ENCODE measurements around the gene ARHGAP33. TPM values are rescaled to one million over a fixed set of nuclear protein-coding genes. Genes with fewer than 3 reads are reported as not detected.

Gene ARHGAP33
- total RNA-seq, 2 donors from 2014 or later, result 13.2 to 38.1 TPM

Other genes with a start within 250 kb of the ARHGAP33 start
- gene SBSN, start 247.3 kb upstream of the ARHGAP33 start, total RNA-seq, result 1 to 10 TPM in 1 of 2 donors, under 1 TPM in 1; 0.32 to 4.9 TPM
- gene GAPDHS, start 242.1 kb upstream of the ARHGAP33 start, total RNA-seq, result 10 to 100 TPM in 1 of 2 donors, not detected in 1; 13.4 TPM
- gene TMEM147, start 229.9 kb upstream of the ARHGAP33 start, total RNA-seq, result 100 to 1,000 TPM; 105 to 120 TPM
- 1 to 10 TPM in 1 of 2 donors, not detected in 1; 1.9 TPM for gene ATP4A, start 211.9 kb upstream of the ARHGAP33 start, total RNA-seq
- gene PMIS2, start 189.4 kb upstream of the ARHGAP33 start, total RNA-seq, result not detected
- gene HAUS5, start 162.8 kb upstream of the ARHGAP33 start, total RNA-seq, result 10 to 100 TPM; 10.0 to 17.5 TPM
- gene RBM42, start 146.5 kb upstream of the ARHGAP33 start, total RNA-seq, result 100 to 1,000 TPM in 1 of 2 donors, 10 to 100 TPM in 1; 81.4 to 114 TPM
- gene ETV2, start 133.8 kb upstream of the ARHGAP33 start, total RNA-seq, result 1 to 10 TPM; 1.2 to 6.6 TPM
- 100 to 1,000 TPM; 334 to 665 TPM for gene COX6B1, start 127.2 kb upstream of the ARHGAP33 start, total RNA-seq
- 1 to 10 TPM; 3.8 to 5.5 TPM for gene UPK1A, start 109.0 kb upstream of the ARHGAP33 start, total RNA-seq
- 1 to 10 TPM in 1 of 2 donors, not detected in 1; 3.1 TPM for gene ZBTB32, start 71.0 kb upstream of the ARHGAP33 start, total RNA-seq
- 10 to 100 TPM; 32.3 to 89.5 TPM for gene KMT2B, start 57.6 kb upstream of the ARHGAP33 start, total RNA-seq
- gene IGFLR1, start 33.1 kb upstream of the ARHGAP33 start, total RNA-seq, result 10 to 100 TPM in 1 of 2 donors, 1 to 10 TPM in 1; 9.4 to 16.1 TPM
- 10 to 100 TPM; 14.6 to 45.0 TPM for gene U2AF1L4, start 30.1 kb upstream of the ARHGAP33 start, total RNA-seq
- 10 to 100 TPM; 39.9 to 65.2 TPM for gene PSENEN, start 29.9 kb upstream of the ARHGAP33 start, total RNA-seq
- 10 to 100 TPM in 1 of 2 donors, 1 to 10 TPM in 1; 4.2 to 13.0 TPM for gene LIN37, start 27.0 kb upstream of the ARHGAP33 start, total RNA-seq
- gene HSPB6, start 18.5 kb upstream of the ARHGAP33 start, total RNA-seq, result 10 to 100 TPM; 32.2 to 78.5 TPM
- gene PROSER3, start 17.4 kb upstream of the ARHGAP33 start, total RNA-seq, result 10 to 100 TPM; 13.6 to 19.2 TPM
- not detected for gene PRODH2, start 37.3 kb downstream of the ARHGAP33 start, total RNA-seq
- under 1 TPM in 1 of 2 donors, not detected in 1; 0.23 TPM for gene NPHS1, start 76.9 kb downstream of the ARHGAP33 start, total RNA-seq
- 1 to 10 TPM in 1 of 2 donors, not detected in 1; 1.2 TPM for gene KIRREL2, start 81.3 kb downstream of the ARHGAP33 start, total RNA-seq
- 10 to 100 TPM in 1 of 2 donors, 1 to 10 TPM in 1; 3.6 to 38.0 TPM for gene APLP1, start 93.0 kb downstream of the ARHGAP33 start, total RNA-seq
- 10 to 100 TPM in 1 of 2 donors, 1 to 10 TPM in 1; 5.6 to 10.8 TPM for gene NFKBID, start 125.0 kb downstream of the ARHGAP33 start, total RNA-seq
- gene HCST, start 127.0 kb downstream of the ARHGAP33 start, total RNA-seq, result 1 to 10 TPM in 1 of 2 donors, not detected in 1; 4.9 TPM
- 10 to 100 TPM; 30.6 to 60.7 TPM for gene TYROBP, start 132.7 kb downstream of the ARHGAP33 start, total RNA-seq
- 10 to 100 TPM; 21.7 to 32.3 TPM for gene LRFN3, start 160.8 kb downstream of the ARHGAP33 start, total RNA-seq
- 10 to 100 TPM; 32.4 to 75.1 TPM for gene SDHAF1, start 219.6 kb downstream of the ARHGAP33 start, total RNA-seq
- gene SYNE4, start 233.2 kb downstream of the ARHGAP33 start, total RNA-seq, result 10 to 100 TPM; 14.2 to 41.1 TPM
- gene ALKBH6, start 238.6 kb downstream of the ARHGAP33 start, total RNA-seq, result 10 to 100 TPM; 42.0 to 49.0 TPM

All from prostate gland (tissue), 2 donors.